ENCODE results near the gene MAN1A2. TPM values are rescaled to one million over a fixed set of nuclear protein-coding genes. Genes with fewer than 3 reads are reported as not detected.
"Not testable (repeated sequence)": the region's sequence is repeated elsewhere in the genome, so short reads cannot be mapped to it uniquely, and the experiment has no call there.

Gene MAN1A2
- total RNA-seq, 4 donors from 2014 or later, result 18.1 to 37.4 (median 26.3) TPM

- H3K4me1 ChIP-seq, result no peaks in the 10 kb centered on the region
- no peaks in the 10 kb centered on the region for H3K9me3 ChIP-seq
- DNase-seq, result no peak
- H3K27me3 ChIP-seq, result no peaks in the 10 kb centered on the region
- TF ChIP-seq POLR2A (IDR thresholded peaks at IDR 0.05) (no peak), CTCF (IDR thresholded peaks at IDR 0.05) (no peak)
- no peaks in the 10 kb centered on the region for H3K36me3 ChIP-seq
- no peak overlapping the region for H3K4me3 ChIP-seq
- H3K27ac ChIP-seq, result no peak overlapping the region
- intact Hi-C loops (cut with DNase I), result no loop called here
Observed at GRCh38 chr1:117553471-117553870, 186.2 kb downstream of the MAN1A2 start.

GRCh38 chr1:117555806-117556205, 188.6 kb downstream of the MAN1A2 start:
- intact Hi-C loops (cut with DNase I), result no loop called here
- Histone ChIP-seq H3K27ac (no peak overlapping the region), H3K4me3 (no peak overlapping the region), H3K9me3 (peaks cover 0 to 8% (median 0%) of the 10 kb centered on the region in 3 donors), H3K36me3 (no peaks in the 10 kb centered on the region), H3K4me1 (no peaks in the 10 kb centered on the region), H3K27me3 (no peaks in the 10 kb centered on the region)
- DNase-seq, result no peak
- no peak for TF ChIP-seq POLR2A (IDR thresholded peaks at IDR 0.05)
- no peak for TF ChIP-seq CTCF (IDR thresholded peaks at IDR 0.05)
- WGBS, 2 donors, result 70 to 74% methylated on average over 3 of the region's 3 CpGs

- Histone ChIP-seq H3K9me3 (peaks cover 0 to 8% (median 0%) of the 10 kb centered on the region in 3 donors), H3K4me1 (no peaks in the 10 kb centered on the region), H3K4me3 (no peak overlapping the region), H3K36me3 (no peaks in the 10 kb centered on the region), H3K27ac (no peak overlapping the region), H3K27me3 (no peaks in the 10 kb centered on the region)
- no peak for DNase-seq
- intact Hi-C loops (cut with DNase I), result no loop called here
- TF ChIP-seq POLR2A (IDR thresholded peaks at IDR 0.05), result no peak
Observed at GRCh38 chr1:117556341-117556740, 189.1 kb downstream of the MAN1A2 start.

- intact Hi-C loops (cut with DNase I), result no loop called here
- no peak for DNase-seq
- Histone ChIP-seq H3K27me3 (no peaks in the 10 kb centered on the region), H3K9me3 (peaks cover 0 to 8% (median 0%) of the 10 kb centered on the region in 3 donors), H3K4me1 (no peaks in the 10 kb centered on the region), H3K27ac (no peak overlapping the region), H3K4me3 (no peak overlapping the region), H3K36me3 (no peaks in the 10 kb centered on the region)
- TF ChIP-seq CTCF (IDR thresholded peaks at IDR 0.05) (no peak), POLR2A (IDR thresholded peaks at IDR 0.05) (no peak)
Observed at GRCh38 chr1:117556976-117557375, 189.7 kb downstream of the MAN1A2 start.

- H3K27me3 ChIP-seq; H3K4me3 ChIP-seq; H3K9me3 ChIP-seq; H3K27ac ChIP-seq; DNase-seq; H3K36me3 ChIP-seq; H3K4me1 ChIP-seq; intact Hi-C loops (cut with DNase I): not testable (repeated sequence)
Observed at GRCh38 chr1:117558451-117558850, 191.2 kb downstream of the MAN1A2 start.

- no peaks in the 10 kb centered on the region for H3K36me3 ChIP-seq
- no peak for DNase-seq
- no peak for TF ChIP-seq CTCF (IDR thresholded peaks at IDR 0.05)
- TF ChIP-seq POLR2A (IDR thresholded peaks at IDR 0.05), result no peak
- no peak overlapping the region for H3K4me3 ChIP-seq
- H3K27ac ChIP-seq, result no peak overlapping the region
- WGBS, 2 donors, result 77 to 90% methylated on average over 3 of the region's 3 CpGs
- intact Hi-C loops (cut with DNase I), result no loop called here
- H3K9me3 ChIP-seq, result peaks cover 0 to 8% (median 0%) of the 10 kb centered on the region in 3 donors
- no peaks in the 10 kb centered on the region for H3K27me3 ChIP-seq
- no peaks in the 10 kb centered on the region for H3K4me1 ChIP-seq
Observed at GRCh38 chr1:117559139-117559538, 191.9 kb downstream of the MAN1A2 start.
